ENCODE results near the gene NGFR.

NGFR gene, protein sequence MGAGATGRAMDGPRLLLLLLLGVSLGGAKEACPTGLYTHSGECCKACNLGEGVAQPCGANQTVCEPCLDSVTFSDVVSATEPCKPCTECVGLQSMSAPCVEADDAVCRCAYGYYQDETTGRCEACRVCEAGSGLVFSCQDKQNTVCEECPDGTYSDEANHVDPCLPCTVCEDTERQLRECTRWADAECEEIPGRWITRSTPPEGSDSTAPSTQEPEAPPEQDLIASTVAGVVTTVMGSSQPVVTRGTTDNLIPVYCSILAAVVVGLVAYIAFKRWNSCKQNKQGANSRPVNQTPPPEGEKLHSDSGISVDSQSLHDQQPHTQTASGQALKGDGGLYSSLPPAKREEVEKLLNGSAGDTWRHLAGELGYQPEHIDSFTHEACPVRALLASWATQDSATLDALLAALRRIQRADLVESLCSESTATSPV

DNA sequence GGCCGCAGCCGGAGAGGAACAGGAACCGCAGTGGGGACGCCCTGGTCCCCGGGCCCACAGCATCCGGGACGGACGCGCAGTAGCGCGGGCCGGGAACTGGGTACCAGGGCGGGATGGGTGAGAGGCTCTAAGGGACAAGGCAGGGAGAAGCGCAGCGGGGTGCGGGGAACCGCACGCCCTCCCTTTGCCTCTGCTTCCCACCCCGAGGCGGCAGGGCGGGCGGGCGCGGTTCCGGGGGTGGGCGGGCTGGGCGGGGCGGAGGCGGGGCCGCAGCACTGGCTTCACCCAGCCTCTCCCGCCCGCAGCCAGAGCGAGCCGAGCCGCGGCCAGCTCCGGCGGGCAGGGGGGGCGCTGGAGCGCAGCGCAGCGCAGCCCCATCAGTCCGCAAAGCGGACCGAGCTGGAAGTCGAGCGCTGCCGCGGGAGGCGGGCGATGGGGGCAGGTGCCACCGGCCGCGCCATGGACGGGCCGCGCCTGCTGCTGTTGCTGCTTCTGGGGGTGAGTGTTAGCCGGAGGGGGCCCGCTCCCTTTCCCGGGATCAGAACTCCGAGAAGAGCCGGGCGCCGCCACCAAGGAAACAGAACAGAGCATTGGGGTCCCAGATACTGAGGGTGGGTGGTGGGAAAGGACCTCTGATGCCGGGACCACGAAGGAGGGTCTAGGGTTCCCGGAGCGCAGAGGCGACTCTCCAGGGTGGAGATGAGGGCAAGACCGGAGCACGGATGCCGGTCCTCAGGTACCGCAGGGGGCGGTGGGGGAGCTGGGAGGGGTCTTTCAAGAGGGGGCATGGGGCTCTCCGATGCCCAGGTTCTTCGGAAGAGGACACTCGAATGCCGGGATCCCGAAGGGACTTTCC is at the start of gene NGFR:
NGFR (plus strand) TSS at position 308 of the 856 bp plus-strand sequence; CDS start at position 433, 125 bp downstream.
- peak; percentile 75 for DNase-seq (ENCODE audit: low spot score)

DNA sequence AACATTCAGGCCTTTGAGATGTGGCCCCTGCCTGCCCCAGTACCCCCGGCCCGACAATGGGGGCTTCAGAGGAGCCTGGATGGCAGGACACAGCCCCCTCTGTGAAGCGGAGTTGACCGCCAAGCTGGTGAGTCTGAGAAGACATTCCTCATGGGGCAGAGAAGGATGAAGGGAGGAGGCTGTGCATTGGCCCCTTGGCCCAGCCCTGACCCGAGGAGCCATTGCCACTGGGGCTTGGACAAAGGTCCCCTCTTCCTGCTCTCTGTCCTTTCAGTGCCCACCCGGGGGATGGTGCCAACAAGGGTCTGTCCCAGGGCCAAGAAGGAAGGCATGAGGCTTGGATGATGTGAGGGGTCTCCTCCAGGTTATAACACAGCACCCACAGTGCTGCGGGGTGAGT is 49.5 kb upstream of the NGFR start:
- DNase-seq (ENCODE audit: low spot score) = no peak

DNA sequence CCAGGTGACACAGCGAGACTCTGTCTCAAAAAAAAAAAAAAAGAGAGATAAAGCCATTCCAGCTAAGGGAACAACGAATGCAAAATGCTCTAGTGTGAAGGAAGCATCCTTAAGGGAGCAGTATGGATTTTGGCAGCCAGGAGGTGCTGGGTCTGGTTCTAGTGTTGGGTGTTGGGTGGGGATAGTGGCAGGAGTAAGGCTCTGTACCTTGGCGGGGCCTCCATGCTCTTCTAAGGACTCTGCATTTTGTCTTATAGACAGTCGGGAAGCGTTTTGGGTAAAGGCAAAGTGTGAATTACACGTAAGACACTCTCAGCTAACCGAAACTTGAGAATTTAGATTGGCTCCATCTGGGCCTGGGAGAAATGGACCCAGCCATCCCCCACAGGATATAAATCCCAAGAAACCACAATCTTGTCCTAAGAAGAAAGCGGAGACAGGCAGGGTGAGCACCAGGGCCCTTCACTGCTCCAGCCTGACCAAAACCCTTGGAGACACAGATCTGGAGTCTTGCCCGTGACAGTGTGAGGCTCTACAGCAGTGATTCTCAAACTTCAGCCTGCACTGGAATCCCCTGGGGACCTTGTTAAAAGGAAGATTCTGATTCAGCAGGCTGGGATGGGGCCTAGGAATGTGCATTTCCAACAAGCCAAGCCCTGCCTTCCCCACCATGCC is 47.3 kb upstream of the NGFR start:
- no peak for DNase-seq (ENCODE audit: low spot score)

DNA sequence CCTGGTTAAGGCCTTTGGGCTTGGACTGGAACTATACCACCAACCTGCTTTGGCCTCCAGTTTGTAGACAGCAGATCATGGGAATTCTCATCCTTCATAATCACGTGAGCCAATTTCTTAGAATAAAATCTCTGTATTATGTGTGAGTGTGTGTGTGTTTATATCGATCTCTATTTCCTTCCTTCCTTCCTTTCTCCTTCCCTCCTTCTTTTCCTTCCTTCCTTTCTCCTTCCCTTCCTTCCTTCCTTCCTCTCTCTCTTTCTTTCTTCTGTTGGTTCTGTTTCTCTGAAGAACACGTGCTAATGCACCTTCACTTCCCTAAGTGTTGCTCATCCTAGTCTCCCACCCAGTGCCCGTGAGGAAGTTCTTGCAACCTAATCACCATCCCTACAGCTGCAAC is 44.9 kb upstream of the NGFR start:
- DNase-seq (ENCODE audit: low spot score) = no peak

DNA sequence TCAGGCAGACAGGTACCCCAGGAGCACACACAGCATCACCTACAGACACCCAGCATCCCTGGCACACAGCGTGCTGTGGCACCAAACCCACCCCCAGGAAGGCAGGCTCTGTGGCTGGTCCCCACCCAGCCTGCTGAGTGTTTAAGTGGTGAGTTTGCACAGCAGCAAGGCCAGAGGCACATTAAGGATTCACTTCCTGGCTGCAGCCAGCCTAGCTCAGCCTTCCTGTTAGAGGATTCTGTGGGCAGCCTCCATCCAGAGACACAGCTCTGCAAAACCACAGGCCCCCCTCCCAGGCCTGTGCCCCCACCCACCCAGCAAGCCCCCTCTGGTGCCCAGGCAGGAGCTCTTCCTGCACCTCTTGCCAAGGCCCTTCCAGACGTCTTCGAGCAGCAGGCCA is 44.4 kb upstream of the NGFR start:
- no peak for DNase-seq (ENCODE audit: low spot score)

DNA sequence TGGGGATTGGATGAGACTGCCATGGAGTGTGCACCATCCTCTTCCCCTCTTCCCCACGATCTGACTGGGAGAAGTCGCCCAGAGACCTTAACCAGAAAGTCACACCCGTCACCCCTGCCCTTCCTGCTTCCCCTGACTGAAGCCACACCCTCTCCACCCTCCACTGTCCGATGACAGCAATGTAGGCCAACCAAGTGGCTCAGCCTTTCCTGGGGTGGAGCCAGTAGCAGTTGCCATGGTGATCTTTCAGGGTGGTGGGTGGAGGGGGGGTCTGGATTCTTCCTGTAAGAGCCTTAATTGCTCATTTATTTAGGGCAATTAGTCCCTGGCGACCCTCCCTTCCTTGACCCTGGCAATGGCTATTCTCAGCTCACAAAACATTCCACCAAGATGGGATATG is 42.9 kb upstream of the NGFR start:
- DNase-seq (ENCODE audit: low spot score) = no peak

DNA sequence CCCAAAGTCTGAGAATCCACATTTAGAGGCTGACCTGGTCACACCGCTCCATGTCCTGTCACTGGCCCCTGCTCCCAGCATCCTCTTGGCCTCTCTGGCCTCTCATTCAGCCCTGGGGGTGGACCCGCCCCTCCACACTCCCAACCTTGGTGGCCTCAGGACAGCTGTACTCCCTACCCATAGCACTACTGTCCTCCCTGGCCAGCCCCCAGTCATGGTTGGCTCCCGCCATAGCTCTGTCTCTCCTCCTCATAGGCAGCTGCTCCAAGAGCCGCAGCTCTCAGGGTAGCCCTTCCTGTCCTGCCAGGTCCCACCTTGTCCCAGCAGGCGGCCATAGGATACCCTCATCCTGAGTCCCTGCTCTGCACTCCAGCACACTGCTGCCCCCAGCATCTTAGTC is 42.4 kb upstream of the NGFR start:
- DNase-seq (ENCODE audit: low spot score) = no peak

DNA sequence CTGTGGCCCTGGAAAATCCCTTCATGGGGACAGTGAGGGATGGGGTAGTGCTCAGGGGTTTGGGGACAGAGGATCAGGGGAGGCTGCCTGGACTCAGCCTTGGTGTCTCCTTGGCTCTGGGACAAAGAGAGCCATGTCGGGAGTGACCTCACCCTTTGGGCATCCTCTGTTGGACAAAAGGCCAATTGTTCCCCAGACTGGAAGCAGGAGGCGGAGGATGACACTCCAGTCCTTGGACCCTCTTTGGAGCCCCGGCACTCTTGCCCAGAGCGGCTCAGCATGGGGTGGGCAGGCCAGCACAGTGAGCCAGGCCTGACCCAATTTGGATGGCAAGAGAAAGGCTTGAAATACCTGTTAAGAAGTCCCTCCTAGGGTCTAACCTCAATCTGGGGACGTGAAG is 41.0 kb upstream of the NGFR start:
- DNase-seq (ENCODE audit: low spot score) = peak; percentile 77

DNA sequence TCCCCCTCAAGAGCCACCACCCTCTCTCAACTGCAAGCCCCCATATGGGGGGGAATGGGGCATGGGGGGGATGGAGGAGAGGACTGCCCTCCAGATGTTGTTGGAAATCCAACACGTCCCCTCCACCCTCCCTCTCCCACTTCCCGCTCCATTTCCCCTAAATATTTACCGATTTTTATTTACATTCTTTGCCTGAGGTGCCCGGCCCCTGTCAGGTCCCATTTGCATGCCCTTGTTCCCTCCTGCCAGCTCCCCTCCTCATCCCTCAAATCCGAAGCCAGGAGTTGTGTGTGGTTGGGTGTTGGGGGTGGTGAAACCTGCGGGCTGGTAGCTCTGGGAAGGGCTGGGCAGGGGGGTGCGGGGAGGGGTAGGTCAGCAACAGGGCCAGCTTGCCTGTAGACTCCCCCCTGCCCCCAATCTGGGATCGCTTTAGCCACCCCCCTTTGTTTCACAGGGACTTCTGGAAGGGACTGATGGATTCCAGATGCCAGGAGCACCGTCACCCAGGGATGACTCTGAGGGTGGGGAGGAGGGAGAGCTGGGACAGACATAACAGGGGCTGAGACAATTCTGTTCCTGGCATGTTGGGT is 39.7 kb upstream of the NGFR start:
- no peak for DNase-seq (ENCODE audit: low spot score)

DNA sequence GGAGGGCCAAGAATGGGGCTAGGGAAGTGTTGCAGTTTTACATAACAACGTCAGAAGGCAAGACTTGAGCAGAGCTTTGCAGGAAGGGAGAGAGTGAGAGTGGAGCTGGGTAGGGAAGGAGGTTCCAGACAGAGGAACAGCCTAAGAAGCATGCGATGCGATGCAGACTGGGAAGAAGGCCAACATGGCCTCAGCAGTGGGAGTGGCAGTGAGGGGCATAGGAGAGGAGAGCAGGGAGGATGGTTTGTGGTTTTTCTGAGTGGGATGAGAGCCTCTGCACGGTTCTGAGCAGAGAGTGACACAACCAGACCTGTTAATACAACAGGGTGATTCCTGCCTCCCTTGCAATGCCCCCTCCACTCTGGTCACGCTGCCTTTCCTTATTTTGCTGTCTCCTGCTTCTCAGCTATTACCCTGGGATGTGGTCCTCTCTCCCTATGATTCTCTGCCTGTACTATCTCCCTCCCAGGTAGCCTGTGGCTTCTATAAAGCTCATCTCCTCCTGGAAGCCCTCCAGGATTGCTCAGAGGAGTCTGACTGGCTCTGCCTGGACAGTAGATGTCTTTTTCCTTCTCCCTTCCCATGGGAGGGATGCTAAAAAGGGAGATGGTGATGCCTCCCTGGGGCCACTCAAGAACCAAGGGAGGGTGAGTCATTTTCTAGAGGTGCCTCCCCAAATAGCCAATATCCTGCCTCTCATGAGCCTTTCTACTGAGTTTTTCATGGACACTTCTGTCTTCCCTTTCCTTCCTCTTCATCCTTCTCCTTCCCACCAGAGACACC is 38.7 kb upstream of the NGFR start:
- no peak for DNase-seq (ENCODE audit: low spot score)

DNA sequence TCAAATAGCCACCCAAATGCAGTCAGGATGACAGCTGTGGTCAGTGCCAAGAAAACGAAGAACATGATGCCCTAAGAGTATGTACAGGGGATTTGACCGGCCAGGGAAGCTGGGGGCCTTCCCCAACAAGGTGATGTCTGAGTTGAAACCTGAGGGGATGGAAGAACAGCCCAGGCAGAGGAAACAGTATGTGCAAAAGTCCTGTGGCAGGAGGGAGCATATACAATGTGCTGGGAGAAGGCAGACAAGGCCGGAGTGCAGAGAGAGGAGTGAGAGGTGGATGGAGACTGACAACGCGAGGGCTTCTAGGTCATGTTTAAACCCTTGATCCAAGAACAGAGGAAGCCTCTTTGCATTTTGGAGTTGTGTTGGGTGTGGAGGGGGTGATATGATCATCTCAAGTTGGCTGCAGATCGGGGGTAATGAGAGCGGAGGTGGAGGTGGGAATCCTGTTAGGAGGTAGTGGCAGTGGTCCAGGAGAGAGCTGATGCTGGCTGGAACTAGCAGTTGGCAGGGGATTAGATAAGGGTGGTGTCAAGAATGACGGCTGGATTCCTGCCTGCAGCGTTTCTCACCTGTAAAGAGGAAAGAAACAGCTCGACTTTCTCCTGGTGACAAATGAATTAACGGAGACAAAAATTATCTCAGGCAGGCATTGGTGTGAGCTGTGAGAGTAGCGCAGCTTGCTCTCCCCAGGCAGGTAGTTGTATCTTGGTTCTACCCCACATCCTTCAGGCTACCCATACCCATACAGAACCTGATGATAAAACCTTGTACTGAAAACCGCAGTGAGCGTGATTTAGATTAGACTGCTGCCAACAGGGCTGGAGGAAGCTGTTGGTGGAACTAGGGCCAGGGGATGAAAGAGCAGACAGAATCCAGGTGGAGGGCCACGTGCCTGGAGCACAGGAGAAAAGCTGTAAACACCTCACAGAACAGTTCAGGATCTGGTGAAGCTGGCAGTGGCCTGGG is 37.2 kb upstream of the NGFR start:
- no peak for DNase-seq (ENCODE audit: low spot score)

DNA sequence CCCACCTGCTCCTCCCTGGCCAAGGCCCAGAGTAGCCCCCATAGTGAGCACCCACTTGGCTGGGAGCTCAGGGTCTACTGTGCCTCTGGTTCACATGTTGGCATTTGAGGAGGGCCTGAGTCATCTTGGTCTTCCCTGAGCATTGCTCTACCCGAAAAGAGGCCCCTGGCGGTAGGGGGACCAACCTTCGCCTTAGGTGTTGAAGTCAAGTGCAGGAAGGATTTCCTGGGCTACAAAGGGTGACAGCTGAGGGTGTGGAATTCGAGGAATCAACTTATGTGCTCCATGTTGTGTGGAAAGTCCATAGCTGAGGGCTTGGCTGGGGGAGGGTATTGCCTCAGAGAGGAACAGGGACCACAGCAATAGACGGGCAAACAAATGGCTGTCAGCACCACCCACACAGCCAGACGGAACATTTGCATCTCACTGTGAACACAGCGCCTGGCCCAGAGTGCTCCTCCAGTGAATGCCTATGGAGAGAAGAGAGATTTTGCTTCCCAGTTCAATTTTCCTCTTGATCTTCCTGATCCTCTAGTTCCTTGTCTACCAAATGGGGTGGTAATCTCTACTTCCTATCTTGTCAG is 35.6 kb upstream of the NGFR start:
- DNase-seq (ENCODE audit: low spot score) = peak; percentile 16

DNA sequence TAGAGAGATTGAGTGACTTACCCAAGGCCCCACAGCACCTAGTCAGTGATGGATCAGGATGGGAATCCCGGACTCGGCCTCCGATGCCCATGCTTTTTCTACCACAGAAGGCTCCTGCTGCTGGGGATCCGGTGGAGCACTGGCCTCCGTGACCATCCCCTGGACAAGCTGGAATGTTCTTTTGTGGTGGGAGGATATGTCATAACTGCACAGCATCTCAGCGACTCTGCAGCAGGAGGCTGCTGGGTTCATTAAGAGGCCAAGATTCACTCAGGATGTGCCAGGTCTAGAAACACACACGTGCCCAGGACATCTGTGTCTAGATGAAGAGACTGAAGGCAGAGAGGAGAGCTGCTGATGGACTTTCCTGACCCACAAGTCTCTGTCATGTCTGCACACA is 34.7 kb upstream of the NGFR start:
- DNase-seq (ENCODE audit: low spot score) = no peak

DNA sequence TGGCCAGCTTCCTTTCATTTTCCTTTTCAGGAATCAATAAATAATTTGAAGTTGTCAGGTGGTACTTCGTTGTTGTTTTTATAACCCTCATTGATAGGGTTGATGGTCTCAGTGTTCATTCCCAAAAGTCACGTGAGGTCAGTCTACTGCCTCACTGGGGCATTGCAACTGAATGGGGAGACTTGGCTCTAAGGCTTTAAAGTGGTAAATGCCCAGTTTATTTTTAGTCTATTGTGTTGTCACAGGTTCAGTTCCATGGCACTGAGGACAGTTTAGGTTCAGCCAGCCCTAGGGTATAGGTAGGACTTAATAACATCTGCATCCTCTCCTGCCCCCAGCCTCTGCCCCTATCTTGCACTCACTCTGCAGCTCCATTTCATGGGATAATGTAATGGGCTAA is 33.5 kb upstream of the NGFR start:
- DNase-seq (ENCODE audit: low spot score) = no peak

DNA sequence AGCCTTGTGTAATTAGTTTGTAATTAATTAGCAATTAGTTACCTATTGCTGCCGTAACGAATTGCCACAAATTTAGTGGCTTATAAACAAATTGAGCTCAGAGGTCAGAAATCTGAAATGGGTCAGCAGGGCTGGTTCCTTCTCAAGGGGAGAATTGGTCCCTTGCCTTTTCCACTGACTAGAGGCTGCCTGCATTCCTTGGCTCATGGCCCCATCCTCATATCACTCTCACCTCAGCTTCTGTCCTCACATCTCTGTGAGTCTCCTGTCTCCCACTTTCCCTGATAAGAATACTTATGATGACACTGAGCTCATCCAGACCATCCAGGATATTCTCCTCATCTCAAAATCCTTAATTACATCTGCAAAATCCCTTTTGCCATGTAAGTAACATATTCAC is 31.0 kb upstream of the NGFR start:
- DNase-seq (ENCODE audit: low spot score) = no peak

DNA sequence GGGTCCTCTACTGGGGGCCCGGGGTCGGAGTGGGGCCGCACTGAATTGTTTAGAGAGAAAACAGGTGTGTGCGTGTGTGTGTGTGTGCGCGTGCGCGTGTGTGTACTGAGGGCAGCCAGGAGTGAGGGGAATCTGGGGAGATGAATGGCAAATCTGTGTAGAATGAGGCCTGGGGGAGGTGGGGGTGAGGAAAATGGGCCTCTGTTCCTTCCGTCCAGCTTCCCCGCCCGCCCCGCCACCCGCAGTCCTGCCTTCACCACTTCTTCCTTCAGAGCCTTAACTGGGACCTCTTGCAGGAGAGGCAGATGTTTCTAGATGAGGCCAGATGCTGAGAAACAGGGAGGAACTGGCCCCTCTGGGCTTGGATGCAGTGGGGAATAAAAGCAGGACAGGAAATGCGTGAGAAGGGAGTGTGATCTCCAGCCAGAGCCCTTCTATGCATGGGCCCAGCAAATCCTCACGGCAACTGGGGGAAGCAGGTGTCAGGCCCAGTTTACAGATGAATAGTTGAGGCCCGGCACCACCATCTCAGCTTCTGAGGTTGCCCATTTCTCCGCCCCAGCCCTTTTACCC is 29.7 kb upstream of the NGFR start:
- DNase-seq (ENCODE audit: low spot score) = no peak

DNA sequence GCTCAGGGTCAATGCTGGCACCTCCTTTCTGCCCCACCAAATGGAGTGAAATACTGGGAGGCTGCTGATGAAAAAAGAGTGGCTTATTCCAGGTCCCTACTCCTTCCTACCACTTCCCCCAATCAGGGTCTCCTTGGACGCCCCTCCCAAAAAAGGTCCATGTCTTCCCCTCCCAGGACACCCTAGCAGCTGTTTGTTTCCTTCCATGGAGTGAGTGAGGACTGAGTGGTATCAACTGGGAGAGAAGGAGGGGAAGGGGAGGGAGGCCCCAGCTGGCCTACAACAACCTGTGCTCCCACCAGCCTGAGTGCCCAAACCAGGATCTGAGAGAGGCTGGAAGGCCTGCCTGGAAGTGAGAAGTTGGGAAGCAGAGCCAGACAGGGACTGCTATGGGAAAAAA is 28.7 kb upstream of the NGFR start:
- DNase-seq (ENCODE audit: low spot score) = no peak

DNA sequence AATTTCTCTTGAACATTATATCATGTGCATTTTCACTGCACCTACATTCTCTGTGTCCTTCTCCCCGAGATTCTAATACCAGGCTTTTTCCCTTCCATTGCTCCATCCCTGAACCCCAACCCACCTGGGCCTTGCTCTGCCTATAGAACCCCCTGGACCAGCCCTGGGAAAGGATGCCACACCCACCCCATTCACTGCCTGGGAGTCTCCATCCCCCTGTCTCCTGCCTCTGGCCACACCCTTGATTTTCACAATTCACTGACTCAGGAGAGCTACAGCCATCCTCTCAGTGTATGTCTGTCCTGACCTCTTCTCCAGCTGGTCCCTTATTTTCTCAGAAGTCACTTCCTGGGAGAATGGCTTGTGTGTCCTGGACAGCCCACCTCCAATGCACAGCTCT is 27.9 kb upstream of the NGFR start:
- DNase-seq (ENCODE audit: low spot score) = no peak

DNA sequence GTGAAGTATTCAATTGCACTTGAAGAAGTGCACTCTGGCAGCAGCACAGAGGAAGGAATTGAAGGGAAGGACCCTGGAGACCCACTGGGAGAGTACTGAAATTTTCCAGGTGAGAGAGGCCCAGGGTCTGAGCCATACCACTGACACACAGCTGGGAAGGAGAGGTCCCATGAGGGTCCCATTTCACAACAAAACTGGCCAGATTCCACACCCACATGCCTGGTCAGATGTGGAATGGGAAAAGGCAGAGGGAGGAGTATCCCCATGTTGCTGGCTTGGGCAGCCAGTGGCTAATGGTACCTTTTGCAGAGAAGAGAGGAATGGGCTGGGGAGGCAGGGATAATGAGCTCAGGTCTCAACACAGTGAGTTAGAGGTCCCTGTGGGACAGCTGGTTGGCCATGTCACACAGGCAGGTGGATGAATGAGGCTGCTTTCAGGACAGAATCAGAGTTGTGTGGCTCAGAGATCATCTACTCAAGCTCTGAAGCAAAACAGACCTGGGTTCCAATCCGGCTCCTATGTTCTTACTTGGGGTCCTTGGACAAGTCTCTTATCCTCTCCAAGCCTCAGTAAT is 26.2 kb upstream of the NGFR start:
- no peak for DNase-seq (ENCODE audit: low spot score)
